ENCODE data around the gene S100A16. TPM values are rescaled to one million over a fixed set of nuclear protein-coding genes. Genes with fewer than 3 reads are reported as not detected.
A peak's percentile ranks its signal among the peaks of the same experiment; 100 is the strongest.

Gene S100A16
- 36.5 and 37.8 TPM in 2 replicates for total RNA-seq (2014; rRNA removed; shearing (Covaris generic))
- polyA plus RNA-seq (2015; cell fraction: cytosol; rRNA removed), result 47.7 and 58.8 TPM in 2 replicates
- 7.1 and 17.4 TPM in 2 replicates for polyA plus RNA-seq (2015; cell fraction: nucleus; rRNA removed)

GRCh38 chr1:153612755-153613331, at the start of gene S100A16:
Gene S100A16 (minus strand): TSS chr1:153613137. CDS start chr1:153608151, 4,986 bp downstream.
- in situ Hi-C loops (cut with HindIII; ENCODE audit: low pct_unique_long_range_greater_than_20kb, low sequenced_read_pairs), result no loop called here
- no peak for DNase-seq (ENCODE audit: low read depth, low spot score)

- DNase-seq (ENCODE audit: low read depth, low spot score), result no peak
- in situ Hi-C loops (cut with HindIII; ENCODE audit: low pct_unique_long_range_greater_than_20kb, low sequenced_read_pairs), result no loop called here
Measured at GRCh38 chr1:153662269-153662668, 49.3 kb upstream of the S100A16 start.

DNA sequence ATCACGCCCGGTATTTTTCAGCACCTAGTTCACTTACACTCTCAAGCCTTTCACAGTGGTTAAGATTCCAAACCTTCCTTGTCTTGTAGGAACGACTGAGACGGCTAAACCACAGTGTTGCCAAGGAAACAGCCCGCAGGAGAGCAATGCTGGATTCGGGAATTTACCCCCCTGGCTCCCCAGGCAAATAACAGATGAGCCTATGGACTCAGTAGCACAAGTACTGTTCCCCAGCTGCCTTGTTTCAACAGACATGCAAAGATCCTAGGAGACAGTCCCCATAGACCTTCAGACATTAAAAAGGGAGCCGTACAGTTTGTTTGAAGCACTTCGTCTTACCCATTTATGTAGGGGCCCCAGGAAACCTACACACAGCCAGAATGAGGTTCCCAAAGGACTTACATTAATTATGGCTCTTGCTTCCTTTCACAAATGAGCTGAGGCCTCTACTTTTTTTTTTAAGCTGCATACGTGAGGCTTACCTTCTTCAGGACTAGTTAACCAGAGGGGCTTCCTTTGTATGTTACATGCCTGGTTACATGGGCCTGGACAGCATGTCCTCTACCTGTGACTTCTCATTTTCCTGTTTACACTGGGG, 48.3 kb upstream of the S100A16 start:
- no peak for DNase-seq (ENCODE audit: low read depth, low spot score)
- in situ Hi-C loops (cut with HindIII; ENCODE audit: low pct_unique_long_range_greater_than_20kb, low sequenced_read_pairs), result no loop called here

GRCh38 chr1:153659656-153660055, 46.7 kb upstream of the S100A16 start:
- in situ Hi-C loops (cut with HindIII; ENCODE audit: low pct_unique_long_range_greater_than_20kb, low sequenced_read_pairs), result no loop called here

GRCh38 chr1:153659175-153659534, 46.2 kb upstream of the S100A16 start:
- in situ Hi-C loops (cut with HindIII; ENCODE audit: low pct_unique_long_range_greater_than_20kb, low sequenced_read_pairs), result no loop called here
- no peak for DNase-seq (ENCODE audit: low read depth, low spot score)

More at GRCh38 chr1:153659656-153660055, 46.7 kb upstream of the S100A16 start:
- DNase-seq (ENCODE audit: low read depth, low spot score), result no peak

DNA sequence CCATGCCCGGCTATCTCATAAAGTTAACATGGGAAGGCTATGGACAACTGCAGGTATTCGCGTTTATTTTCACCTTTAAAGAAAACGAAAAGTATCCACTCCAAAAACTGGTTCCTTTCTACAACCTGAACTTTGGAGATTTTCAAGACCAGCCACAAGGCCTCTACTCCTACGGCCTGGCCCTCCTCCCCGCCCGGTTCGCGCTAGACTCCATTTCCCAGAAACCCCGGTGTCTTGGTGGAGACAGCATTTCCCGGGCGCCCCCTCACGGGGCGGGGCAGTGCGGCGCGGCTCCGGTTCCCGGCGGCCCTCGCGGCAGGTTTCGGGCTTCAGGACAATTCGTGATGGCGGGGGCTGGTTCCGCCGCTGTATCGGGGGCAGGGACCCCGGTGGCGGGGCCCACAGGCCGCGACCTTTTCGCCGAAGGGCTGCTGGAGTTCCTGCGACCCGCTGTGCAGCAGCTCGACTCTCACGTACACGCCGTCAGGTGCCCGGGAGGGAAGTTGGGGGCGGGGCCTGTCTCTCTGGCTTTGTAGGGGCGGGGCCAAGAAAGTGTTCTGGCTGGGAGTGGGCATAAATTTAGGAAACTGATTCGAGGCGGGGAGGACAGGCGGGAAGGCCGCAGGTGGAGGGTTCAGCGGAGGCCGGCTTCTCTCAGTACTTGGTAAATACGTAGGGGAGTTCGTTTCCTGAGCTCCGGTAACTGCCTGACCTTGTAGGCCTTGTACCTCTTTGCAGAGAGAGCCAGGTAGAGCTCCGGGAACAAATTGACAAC, 45.6 kb upstream of the S100A16 start, which contains the start of gene SNAPIN:
Gene SNAPIN, plus strand, starts transcription at position 304 of the 775 bp plus-strand sequence. Its CDS starts 41 bp downstream, at position 345.
- in situ Hi-C loops (cut with HindIII; ENCODE audit: low pct_unique_long_range_greater_than_20kb, low sequenced_read_pairs), result no loop called here
- DNase-seq (ENCODE audit: low read depth, low spot score), result peak; percentile 96

GRCh38 chr1:153655333-153655732, 42.4 kb upstream of the S100A16 start:
- in situ Hi-C loops (cut with HindIII; ENCODE audit: low pct_unique_long_range_greater_than_20kb, low sequenced_read_pairs), result no loop called here
- no peak for DNase-seq (ENCODE audit: low read depth, low spot score)

DNA sequence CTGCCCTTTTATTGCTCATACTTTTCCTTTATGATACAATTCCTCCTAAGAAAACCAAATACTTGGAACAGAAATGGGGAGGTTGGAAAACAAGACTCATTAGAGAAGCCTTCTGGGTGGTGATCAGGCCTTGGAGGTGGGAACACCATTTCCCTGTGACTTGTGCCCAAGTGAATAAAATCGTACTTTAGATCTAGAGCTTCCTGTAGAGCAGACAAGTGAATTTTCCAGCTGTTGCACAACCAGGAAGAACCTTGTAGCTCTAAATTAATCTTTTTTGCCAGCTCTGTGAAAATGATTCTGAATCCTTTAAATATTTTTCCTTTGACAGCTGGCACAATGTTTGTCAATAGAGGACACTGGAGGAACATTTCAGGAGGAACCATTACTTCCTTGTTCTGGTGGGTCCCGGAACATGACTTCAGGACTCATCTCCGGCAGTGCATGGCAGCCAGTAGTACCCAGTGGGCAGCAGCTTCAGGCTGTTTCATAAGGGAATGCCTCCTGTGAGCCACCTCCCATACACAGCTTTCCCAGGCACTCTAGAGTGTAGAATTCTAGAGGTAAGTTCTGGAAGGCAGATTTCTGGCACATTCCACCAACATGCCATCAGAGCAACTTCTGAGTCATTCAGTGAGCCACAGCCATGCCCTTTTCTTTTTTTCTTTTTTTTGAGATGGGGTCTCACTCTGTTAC, 40.0 kb upstream of the S100A16 start:
- DNase-seq (ENCODE audit: low read depth, low spot score), result no peak

DNA sequence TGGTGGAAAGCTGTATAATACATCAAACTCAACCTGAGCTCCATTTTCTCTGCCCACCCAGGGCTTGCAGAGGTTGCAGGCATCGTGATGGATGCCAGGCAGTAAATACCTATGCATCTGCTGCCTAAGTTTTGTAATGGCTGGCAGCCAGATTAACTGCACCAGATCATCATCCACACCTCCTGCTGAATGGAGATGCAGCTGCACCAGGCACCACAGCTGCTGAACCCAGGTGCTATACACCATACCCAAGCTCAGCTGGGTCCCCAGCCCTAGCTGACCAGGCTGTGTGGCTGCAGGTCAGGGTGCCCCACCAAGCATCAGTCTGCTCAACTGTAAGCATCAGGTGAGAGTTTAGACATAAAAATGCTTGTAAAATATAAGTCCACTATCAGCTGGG, 38.8 kb upstream of the S100A16 start:
- in situ Hi-C loops (cut with HindIII; ENCODE audit: low pct_unique_long_range_greater_than_20kb, low sequenced_read_pairs), result no loop called here

More for the DNA sequence above, 40.0 kb upstream of the S100A16 start:
- in situ Hi-C loops (cut with HindIII; ENCODE audit: low pct_unique_long_range_greater_than_20kb, low sequenced_read_pairs), result no loop called here

DNA sequence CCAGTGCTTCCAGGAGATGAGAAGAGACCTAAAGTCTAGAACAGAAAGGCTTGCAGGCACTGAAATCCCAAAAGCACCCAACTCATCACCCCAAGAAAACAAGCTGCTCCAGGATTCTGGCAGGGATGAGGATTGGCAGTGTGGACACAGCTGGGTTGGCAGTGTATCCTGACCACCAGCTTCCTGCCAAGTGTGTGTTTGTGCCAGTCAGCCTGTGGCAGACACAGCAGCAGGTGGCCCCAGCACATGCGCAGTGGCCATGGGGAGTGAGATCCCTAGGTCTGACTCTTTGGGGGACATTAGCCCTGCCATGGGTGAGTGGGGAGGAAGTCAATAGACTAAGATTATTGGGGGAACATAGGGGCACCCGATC, 36.9 kb upstream of the S100A16 start:
- no peak for DNase-seq (ENCODE audit: low read depth, low spot score)
- in situ Hi-C loops (cut with HindIII; ENCODE audit: low pct_unique_long_range_greater_than_20kb, low sequenced_read_pairs), result no loop called here

More for the DNA sequence above, 38.8 kb upstream of the S100A16 start:
- DNase-seq (ENCODE audit: low read depth, low spot score), result no peak

DNA sequence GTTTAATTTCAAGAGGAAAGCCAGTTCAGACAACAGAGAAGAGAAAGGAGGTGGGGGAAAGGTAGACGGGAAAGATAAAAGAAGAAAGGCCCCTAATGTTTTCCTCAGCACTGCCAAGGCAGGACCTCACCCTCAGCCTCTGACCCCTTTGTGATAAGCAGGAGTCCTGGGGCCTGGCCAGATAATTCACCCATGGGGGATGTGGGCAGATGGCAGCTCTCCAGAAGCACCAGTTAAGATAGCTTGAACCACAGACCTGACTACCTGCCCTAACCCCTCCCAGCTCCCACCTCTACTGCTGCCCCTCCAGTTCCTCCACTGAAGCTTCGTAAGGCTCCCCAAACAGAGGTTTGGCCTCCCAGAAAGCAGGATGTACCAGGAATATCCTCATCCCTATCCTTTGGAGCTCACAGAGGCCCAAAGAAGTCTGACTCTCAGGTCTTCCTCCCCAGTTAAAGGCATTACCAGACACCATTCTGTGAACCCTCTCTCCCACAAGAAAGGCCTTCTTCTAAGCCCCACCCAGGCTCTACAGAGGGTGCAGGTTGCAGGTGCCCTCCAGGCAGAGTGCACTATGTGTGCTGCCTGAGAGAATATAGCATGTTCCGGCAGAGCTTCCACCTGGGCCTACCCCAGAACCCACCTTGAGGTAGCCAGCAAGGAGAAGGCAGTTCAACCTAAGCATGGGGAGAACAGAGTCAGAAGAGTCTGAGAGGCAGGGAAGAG, 36.4 kb upstream of the S100A16 start:
- in situ Hi-C loops (cut with HindIII; ENCODE audit: low pct_unique_long_range_greater_than_20kb, low sequenced_read_pairs), result no loop called here

GRCh38 chr1:153648000-153648643, 35.2 kb upstream of the S100A16 start:
- in situ Hi-C loops (cut with HindIII; ENCODE audit: low pct_unique_long_range_greater_than_20kb, low sequenced_read_pairs), result no loop called here
- DNase-seq (ENCODE audit: low read depth, low spot score), result no peak

More for the DNA sequence above, 36.4 kb upstream of the S100A16 start:
- no peak for DNase-seq (ENCODE audit: low read depth, low spot score)

- DNase-seq (ENCODE audit: low read depth, low spot score), result peak; percentile 78
- in situ Hi-C loops (cut with HindIII; ENCODE audit: low pct_unique_long_range_greater_than_20kb, low sequenced_read_pairs), result no loop called here
Measured at GRCh38 chr1:153647346-153647714, 34.4 kb upstream of the S100A16 start.

- peak; percentile 27 for DNase-seq (ENCODE audit: low read depth, low spot score)
- in situ Hi-C loops (cut with HindIII; ENCODE audit: low pct_unique_long_range_greater_than_20kb, low sequenced_read_pairs), result no loop called here
Measured at GRCh38 chr1:153646672-153647345, 33.9 kb upstream of the S100A16 start.

DNA sequence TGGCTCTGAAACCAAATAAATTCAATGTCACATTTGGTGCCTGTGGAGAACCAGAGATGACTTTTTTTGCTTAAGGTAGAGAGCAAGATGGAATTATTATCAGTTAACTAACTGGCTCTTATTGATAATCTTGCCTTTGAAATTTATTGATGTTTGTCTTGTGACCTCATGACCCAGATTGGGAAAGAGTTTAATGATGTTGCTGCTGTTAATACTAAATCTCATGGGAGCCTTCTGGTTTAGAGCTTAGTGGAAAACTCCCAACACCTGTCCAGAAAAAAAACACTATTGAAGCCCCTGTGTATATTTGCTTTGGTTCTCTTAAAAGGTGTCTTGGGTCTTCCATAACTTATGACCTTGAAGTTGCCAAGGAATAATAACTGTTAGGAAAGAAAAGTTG, 30.9 kb upstream of the S100A16 start:
- in situ Hi-C loops (cut with HindIII; ENCODE audit: low pct_unique_long_range_greater_than_20kb, low sequenced_read_pairs), result no loop called here
- DNase-seq (ENCODE audit: low read depth, low spot score), result no peak

- no peak for DNase-seq (ENCODE audit: low read depth, low spot score)
- in situ Hi-C loops (cut with HindIII; ENCODE audit: low pct_unique_long_range_greater_than_20kb, low sequenced_read_pairs), result no loop called here
Measured at GRCh38 chr1:153643100-153643499, 30.2 kb upstream of the S100A16 start.

All from SK-MEL-5 (cell line).